Neural progenitor cell (in vitro differentiated cells): ENCODE results near the gene LMF1. TPM values are rescaled to one million over a fixed set of nuclear protein-coding genes. Genes with fewer than 3 reads are reported as not detected.

Source experiments
- DNase-seq: peaks from one replicate; pipeline ENCODE4 v3.0.0-alpha.2; 2016; ENCODE audit warnings: low spot score
- H2AFZ ChIP-seq: fragments of 200-600 bp; sonication (generic); replicated peaks from 2 replicates; pipeline ENCODE4 v1.6.1; 2016; ENCODE audit warnings: antibody characterized with exemption
- H3F3A ChIP-seq: fragments of 200-600 bp; sonication (generic); 2 replicates; pipeline ENCODE4 v1.6.1; 2016; ENCODE audit warnings: antibody characterized with exemption, low read depth
- H3K27ac ChIP-seq: fragments of 200-600 bp; sonication (generic); 2 replicates; pipeline ENCODE4 v1.5.1; 2016; ENCODE audit warnings: mild to moderate bottlenecking
- H3K27me3 ChIP-seq: fragments of 200-600 bp; sonication (generic); 2 replicates; pipeline ENCODE4 v1.6.1; 2016; ENCODE audit warnings: mild to moderate bottlenecking, moderate library complexity
- H3K36me3 ChIP-seq: fragments of 200-600 bp; sonication (generic); 2 replicates; pipeline ENCODE4 v1.5.1; 2016
- H3K4me1 ChIP-seq: fragments of 200-600 bp; sonication (generic); 2 replicates; pipeline ENCODE4 v1.6.1; 2016; ENCODE audit warnings: mixed run types
- H3K4me2 ChIP-seq: fragments of 200-600 bp; sonication (generic); 2 replicates; pipeline ENCODE4 v1.6.1; 2016
- H3K4me3 ChIP-seq: fragments of 200-600 bp; sonication (generic); 2 replicates; pipeline ENCODE4 v1.5.1; 2016
- H3K79me2 ChIP-seq: fragments of 200-600 bp; sonication (generic); 2 replicates; pipeline ENCODE4 v1.6.1; 2016; ENCODE audit warnings: low read depth
- H3K9ac ChIP-seq: fragments of 200-600 bp; sonication (generic); 2 replicates; pipeline ENCODE4 v1.6.1; 2016
- H3K9me3 ChIP-seq: fragments of 200-600 bp; sonication (generic); 2 replicates; pipeline ENCODE4 v1.5.1; 2016; ENCODE audit warnings: low read depth
- H4K20me1 ChIP-seq: fragments of 200-600 bp; sonication (generic); 2 replicates; pipeline ENCODE4 v1.6.1; 2016; ENCODE audit warnings: low read depth
- H3K27ac Mint-ChIP-seq: 3 replicates; pipeline ENCODE4 v1.8.0; 2021; ENCODE audit warnings: mixed read lengths
- H3K27me3 Mint-ChIP-seq: 2 replicates; pipeline ENCODE4 v1.8.0; 2022; ENCODE audit warnings: low read depth, mild to moderate bottlenecking, inconsistent platforms, moderate library complexity, mixed read lengths; ENCODE audit not compliant: insufficient read depth
- H3K36me3 Mint-ChIP-seq: 3 replicates; pipeline ENCODE4 v1.8.0; 2021; ENCODE audit warnings: mixed read lengths
- H3K4me1 Mint-ChIP-seq: 3 replicates; pipeline ENCODE4 v1.8.0; 2021; ENCODE audit warnings: mixed read lengths
- H3K4me3 Mint-ChIP-seq: 3 replicates; pipeline ENCODE4 v1.8.0; 2021; ENCODE audit warnings: mild to moderate bottlenecking, moderate library complexity, mixed read lengths
- H3K9me3 Mint-ChIP-seq: 3 replicates; pipeline ENCODE4 v1.8.0; 2020; ENCODE audit warnings: mixed read lengths
- EZH2 ChIP-seq: fragments of 200-600 bp; sonication (generic); IDR thresholded peaks from 2 replicates; pipeline ENCODE4 v1.6.1; 2017; ENCODE audit warnings: antibody characterized with exemption, mild to moderate bottlenecking, moderate library complexity
- EZH2phosphoT487 ChIP-seq: fragments of 200-600 bp; sonication (generic); IDR thresholded peaks from 2 replicates; pipeline ENCODE4 v1.6.1; 2017; ENCODE audit warnings: antibody characterized with exemption
- total RNA-seq: library from RNA; depleted of rRNA; stranded (reverse); fragments of >200 nt; gene quantifications from 2 replicates; pipeline ENCODE4 v1.2.3, GENCODE V29; 2015; ENCODE audit warnings: low replicate concordance
- TF ChIP-seq, protein P1 (sequence below): fragments of 200-600 bp; sonication (generic); IDR thresholded peaks from 2 replicates; pipeline ENCODE4 v1.5.1; 2017; ENCODE audit warnings: antibody characterized with exemption, mild to moderate bottlenecking

Gene LMF1
- total RNA-seq, 1 donor from 2014 or later, result 3.4 TPM

DNA sequence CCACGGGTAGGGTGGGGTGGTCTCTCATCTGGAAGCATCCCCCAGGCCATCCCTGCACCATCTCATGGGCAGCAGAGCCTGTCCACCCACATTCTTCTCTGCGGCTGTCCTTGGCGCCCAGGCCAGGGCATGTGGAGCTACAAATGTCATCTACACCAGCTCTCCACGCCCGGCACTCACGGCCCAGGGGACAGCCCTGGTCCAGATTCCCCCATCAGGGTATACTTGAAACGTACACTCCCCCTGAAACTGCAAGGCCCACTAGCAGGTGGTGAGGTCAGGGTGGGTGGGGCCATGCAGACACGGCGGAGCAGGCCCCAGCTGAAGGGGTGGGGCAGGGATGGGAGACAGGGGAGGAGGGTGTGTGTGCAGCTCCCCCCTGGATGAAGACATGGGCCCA, 7.6 kb upstream of the LMF1 start:
- Histone ChIP-seq H4K20me1 (peaks cover 28% of the 10 kb centered on the region), H3K79me2 (no peaks in the 10 kb centered on the region), H3K9me3 (no peaks in the 10 kb centered on the region), H3K36me3 (no peaks in the 10 kb centered on the region), H3K4me1 (peaks cover 20% of the 10 kb centered on the region), H3F3A (peaks cover 26% of the 10 kb centered on the region), H2AFZ (no peak overlapping the region), H3K4me3 (no peak overlapping the region), H3K4me2 (no peak overlapping the region), H3K27me3 (peaks cover 55% of the 10 kb centered on the region), H3K9ac (no peak overlapping the region), H3K27ac (no peak overlapping the region)
- no peaks in the 10 kb centered on the region for H3K36me3 Mint-ChIP-seq
- H3K27ac Mint-ChIP-seq, result no peak overlapping the region
- no peak for DNase-seq
- no peaks in the 10 kb centered on the region for H3K9me3 Mint-ChIP-seq
- H3K4me1 Mint-ChIP-seq, result peaks cover 22% of the 10 kb centered on the region
- TF ChIP-seq EZH2phosphoT487 (no peak), EZH2 (no peak)
- TF ChIP-seq, protein P1, sequence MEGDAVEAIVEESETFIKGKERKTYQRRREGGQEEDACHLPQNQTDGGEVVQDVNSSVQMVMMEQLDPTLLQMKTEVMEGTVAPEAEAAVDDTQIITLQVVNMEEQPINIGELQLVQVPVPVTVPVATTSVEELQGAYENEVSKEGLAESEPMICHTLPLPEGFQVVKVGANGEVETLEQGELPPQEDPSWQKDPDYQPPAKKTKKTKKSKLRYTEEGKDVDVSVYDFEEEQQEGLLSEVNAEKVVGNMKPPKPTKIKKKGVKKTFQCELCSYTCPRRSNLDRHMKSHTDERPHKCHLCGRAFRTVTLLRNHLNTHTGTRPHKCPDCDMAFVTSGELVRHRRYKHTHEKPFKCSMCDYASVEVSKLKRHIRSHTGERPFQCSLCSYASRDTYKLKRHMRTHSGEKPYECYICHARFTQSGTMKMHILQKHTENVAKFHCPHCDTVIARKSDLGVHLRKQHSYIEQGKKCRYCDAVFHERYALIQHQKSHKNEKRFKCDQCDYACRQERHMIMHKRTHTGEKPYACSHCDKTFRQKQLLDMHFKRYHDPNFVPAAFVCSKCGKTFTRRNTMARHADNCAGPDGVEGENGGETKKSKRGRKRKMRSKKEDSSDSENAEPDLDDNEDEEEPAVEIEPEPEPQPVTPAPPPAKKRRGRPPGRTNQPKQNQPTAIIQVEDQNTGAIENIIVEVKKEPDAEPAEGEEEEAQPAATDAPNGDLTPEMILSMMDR, result no peak
- peak overlapping the region; percentile 30 for H3K4me3 Mint-ChIP-seq
- peaks cover 24% of the 10 kb centered on the region for H3K27me3 Mint-ChIP-seq

DNA sequence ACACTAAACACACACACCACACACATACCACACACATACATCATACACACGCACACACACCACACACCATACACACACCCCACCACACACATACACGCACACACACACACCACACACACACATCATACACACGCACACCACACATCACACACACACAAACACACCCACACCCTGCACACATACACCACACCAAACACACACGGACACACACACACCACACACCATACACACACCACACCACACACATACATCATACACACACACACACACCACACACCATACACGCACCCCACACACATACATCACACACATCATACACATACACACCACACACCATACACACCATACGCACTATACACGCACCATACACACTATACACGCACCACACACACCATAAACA, 7.1 kb upstream of the LMF1 start:
- Histone ChIP-seq H3K9me3 (no peaks in the 10 kb centered on the region), H3K36me3 (no peaks in the 10 kb centered on the region), H2AFZ (no peak overlapping the region), H3K9ac (no peak overlapping the region), H3K27me3 (peaks cover 50% of the 10 kb centered on the region), H4K20me1 (peaks cover 23% of the 10 kb centered on the region), H3F3A (peaks cover 26% of the 10 kb centered on the region), H3K4me1 (peaks cover 18% of the 10 kb centered on the region), H3K79me2 (no peaks in the 10 kb centered on the region), H3K4me2 (no peak overlapping the region), H3K4me3 (no peak overlapping the region), H3K27ac (no peak overlapping the region)
- H3K27me3 Mint-ChIP-seq, result peaks cover 26% of the 10 kb centered on the region
- TF ChIP-seq EZH2 (no peak), EZH2phosphoT487 (no peak)
- TF ChIP-seq, protein P1, result no peak
- no peak for DNase-seq
- no peaks in the 10 kb centered on the region for H3K36me3 Mint-ChIP-seq
- peak overlapping the region; percentile 14 for H3K27ac Mint-ChIP-seq
- peak overlapping the region; percentile 30 for H3K4me3 Mint-ChIP-seq
- no peaks in the 10 kb centered on the region for H3K9me3 Mint-ChIP-seq
- peaks cover 25% of the 10 kb centered on the region for H3K4me1 Mint-ChIP-seq

DNA sequence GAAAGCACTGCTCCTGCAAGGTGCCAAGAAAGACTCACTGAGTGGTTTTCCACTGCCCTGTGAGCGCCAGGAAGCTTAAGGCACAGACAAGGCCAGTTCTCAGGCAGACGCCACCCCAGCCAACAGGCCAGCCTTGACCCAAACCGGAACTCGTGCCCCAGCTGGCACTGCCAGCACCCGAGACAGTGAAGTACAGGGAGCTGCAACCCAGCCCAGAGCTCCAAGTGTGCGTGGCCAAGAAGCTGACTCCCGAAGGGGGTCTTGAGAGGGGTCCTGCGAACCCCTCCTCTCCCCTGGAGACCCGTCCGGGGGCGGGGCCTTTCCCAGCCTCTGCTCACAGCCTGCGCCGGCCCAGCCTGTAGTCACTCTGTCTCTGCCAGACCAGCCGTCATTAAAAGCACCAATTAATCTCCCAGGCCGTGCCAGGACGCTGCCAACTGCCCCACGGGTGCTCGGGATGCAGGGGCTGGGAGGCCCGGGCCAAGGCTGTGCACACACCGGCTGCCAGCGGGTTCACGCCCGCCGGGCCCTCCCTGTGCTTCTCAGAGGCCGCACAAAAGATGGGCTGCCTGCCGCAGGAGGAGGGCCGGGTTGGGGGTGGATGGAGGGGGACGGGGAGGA, 6.4 kb upstream of the LMF1 start:
- Histone ChIP-seq H3K4me2 (no peak overlapping the region), H3K36me3 (no peaks in the 10 kb centered on the region), H3K4me1 (peaks cover 21% of the 10 kb centered on the region), H3K4me3 (no peak overlapping the region), H3K9me3 (no peaks in the 10 kb centered on the region), H3K27ac (no peak overlapping the region), H2AFZ (no peak overlapping the region), H3K79me2 (no peaks in the 10 kb centered on the region), H3K9ac (no peak overlapping the region), H3K27me3 (peaks cover 43% of the 10 kb centered on the region), H3F3A (peaks cover 29% of the 10 kb centered on the region), H4K20me1 (peaks cover 16% of the 10 kb centered on the region)
- H3K4me3 Mint-ChIP-seq, result no peak overlapping the region
- H3K9me3 Mint-ChIP-seq, result no peaks in the 10 kb centered on the region
- H3K27me3 Mint-ChIP-seq, result peaks cover 24% of the 10 kb centered on the region
- H3K4me1 Mint-ChIP-seq, result peaks cover 25% of the 10 kb centered on the region
- no peak for DNase-seq
- TF ChIP-seq EZH2phosphoT487, result no peak
- TF ChIP-seq, protein P1, result no peak
- TF ChIP-seq EZH2, result no peak
- no peaks in the 10 kb centered on the region for H3K36me3 Mint-ChIP-seq
- H3K27ac Mint-ChIP-seq, result peak overlapping the region; percentile 37
